Stimulated activated CD4-positive, alpha-beta T cell treated with anti-CD3 and anti-CD28 coated beads, Interleukin-4, amount 100 ng/mL, for 48 hours (primary cell): ENCODE results near the gene MEGF10.

Experiments used
- DNase-seq, 2 donors: peaks; one replicate each; pipeline ENCODE4 v3.0.0-alpha.2; 2020; ENCODE audit warnings: low read depth in 2 of 2

MEGF10 gene

GRCh38 chr5:127326431-127326830 is 35.8 kb downstream of the MEGF10 start:
- no peak for DNase-seq

GRCh38 chr5:127326976-127327755 is 36.6 kb downstream of the MEGF10 start:
- no peak for DNase-seq

DNA sequence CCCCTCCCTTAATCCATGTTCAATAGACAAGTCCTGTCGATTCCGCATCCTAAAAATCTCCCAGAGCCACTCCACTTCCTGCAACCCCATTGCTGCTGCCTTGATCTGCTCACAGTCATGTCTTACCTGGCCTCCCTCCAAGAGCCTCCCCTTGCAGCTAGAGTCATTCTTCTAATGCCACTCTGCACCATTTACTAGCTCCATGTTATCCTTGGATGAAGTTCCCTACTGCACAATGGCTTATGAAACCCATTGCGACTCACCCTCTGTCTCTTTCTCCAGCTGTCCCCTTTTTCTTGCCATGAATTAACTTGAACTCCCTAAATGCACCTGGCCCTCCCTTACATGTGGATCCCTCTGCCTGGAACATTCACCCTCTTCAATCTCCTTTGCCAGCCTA is 39.5 kb downstream of the MEGF10 start:
- no peak for DNase-seq

- no peak for DNase-seq
Measured at GRCh38 chr5:127331890-127332649, 41.5 kb downstream of the MEGF10 start.

DNA sequence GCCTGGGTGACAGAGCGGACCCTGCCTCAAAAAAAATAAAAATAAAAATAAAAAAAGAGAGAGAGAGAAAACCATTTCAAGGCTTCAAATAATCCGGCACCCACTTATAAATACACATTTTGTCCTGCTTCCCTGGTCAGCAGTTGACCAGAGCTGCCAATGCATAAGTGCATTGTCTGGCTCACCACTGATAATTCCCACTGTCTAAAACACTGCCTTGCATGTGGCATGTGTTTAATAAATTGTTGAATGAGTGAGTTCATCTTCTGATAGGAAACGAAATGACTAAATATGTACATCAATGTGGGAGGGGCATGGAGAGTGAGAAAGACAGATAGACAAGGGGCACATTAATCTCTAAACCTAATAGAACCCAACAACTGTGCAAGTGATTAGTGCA is 42.9 kb downstream of the MEGF10 start:
- no peak for DNase-seq

DNA sequence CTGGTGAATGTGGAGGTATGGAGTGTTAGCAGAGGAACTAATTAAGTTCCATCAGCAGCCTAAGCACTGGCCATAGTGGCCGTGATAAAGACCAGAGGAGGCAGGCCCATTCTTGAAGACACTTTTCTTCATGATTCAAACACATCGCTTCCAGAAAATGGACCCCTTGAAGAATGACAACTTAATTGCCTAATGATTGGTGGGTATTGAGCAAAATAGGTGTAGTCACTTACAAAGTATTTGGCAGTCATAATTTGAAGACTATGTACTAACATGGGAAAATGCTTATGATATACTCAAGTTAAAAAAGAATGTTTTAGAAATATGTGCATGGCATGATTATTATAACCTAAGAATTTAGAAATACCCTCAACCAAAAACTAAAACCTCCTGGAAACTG is 44.8 kb downstream of the MEGF10 start:
- DNase-seq = no peak

DNA sequence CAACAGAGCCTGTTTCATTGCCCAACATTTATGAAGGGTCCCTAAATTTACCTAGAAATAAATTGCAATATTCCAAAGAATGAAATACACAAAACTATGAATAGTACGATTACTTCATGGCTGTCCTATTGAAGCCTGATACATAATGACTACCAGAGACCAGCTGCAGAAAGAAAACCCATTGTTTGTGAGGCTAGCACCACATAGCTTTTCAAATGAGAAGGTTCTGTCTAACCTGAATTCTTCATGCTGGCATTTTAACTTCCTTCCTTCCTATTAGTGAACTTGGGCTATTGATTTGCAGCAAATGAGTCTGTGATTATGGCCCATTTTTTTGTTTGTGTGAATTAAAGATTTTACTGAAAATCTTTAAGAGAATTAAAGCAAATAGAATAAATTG is 47.3 kb downstream of the MEGF10 start:
- DNase-seq = no peak

GRCh38 chr5:127338501-127338900 is 47.9 kb downstream of the MEGF10 start:
- DNase-seq = no peak

GRCh38 chr5:127340606-127341005 is 50.0 kb downstream of the MEGF10 start:
- DNase-seq = no peak

DNA sequence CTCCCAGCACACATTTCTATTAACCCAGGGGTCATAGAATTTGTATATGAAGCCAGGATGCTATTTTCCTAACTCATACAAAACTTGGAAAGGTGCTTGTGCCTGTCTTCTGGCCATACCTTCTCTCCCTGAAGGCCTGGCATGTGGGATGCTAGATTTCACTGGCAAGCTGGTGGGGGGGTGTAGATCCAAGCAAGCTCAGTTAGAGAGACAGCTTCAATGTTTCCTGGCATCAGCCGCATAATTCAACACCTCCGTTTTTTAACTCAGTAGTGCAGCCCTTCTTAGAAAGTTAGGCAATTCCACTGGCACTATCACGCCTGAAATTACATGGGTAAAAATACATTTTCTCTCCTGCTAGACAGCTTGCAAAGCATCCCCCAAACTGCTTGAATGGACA is 51.8 kb downstream of the MEGF10 start:
- no peak for DNase-seq

- DNase-seq = no peak
Measured at GRCh38 chr5:127343313-127343712, 52.7 kb downstream of the MEGF10 start.

GRCh38 chr5:127343866-127344265 is 53.3 kb downstream of the MEGF10 start:
- DNase-seq = no peak

- DNase-seq = no peak
Measured at GRCh38 chr5:127344931-127345330, 54.3 kb downstream of the MEGF10 start.

GRCh38 chr5:127351418-127351817 is 60.8 kb downstream of the MEGF10 start:
- no peak for DNase-seq

DNA sequence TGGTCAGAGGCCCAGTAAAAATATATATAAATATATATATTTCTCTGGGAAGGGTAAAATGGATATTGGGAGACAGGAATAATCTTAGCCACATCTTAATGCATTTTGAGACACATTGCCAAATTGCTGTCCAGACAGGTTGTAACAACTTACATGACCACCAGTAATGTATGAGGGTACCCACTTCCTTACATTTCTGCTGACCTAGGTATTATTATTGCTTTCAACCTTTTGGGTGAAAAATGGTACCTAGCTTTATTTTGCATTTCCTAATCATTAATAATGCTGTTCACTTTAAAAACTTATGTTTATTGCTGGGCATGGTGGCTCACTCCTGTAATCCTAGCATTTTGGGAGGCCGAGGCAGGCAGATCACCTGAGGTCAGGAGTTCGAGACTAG is 61.5 kb downstream of the MEGF10 start:
- no peak for DNase-seq

DNA sequence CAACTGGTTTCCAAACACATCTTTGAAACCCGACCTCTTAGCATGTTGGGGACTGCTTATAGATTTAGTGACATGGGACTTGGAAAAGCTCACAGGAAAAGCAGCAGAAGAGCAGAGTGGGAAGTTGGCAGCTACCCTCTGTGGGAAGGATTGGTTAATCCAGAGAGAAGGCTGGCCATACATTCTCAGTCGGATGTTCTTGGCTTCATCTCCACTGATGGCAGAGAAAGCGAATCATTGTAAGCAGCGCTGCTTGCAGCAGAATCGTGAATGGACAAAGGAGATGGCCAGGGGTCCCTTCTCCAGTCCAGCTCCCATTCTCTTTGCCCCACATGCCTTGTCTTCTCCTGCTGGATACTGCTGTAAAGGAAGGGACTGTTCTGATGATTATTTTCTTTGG is 62.7 kb downstream of the MEGF10 start:
- no peak for DNase-seq

GRCh38 chr5:127353796-127354195 is 63.2 kb downstream of the MEGF10 start:
- DNase-seq = no peak

DNA sequence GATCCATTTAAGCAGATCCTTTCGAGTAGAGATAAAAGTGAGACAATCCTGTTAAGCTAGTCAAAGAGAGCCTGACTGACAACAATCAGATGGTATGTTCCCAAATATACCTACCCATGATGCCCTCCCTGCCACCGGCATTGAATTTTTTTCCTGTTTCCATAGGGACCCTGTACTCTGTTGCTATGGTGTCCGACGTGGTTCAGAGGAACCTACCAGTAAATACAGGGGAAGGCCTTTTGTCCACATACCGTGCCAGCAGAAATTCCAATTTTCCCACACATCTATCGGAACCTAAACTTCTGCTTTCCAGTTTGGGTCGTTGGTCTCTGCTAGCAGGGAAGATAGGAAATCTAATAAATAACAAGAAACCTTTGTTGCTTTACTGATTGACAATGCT is 64.7 kb downstream of the MEGF10 start:
- no peak for DNase-seq

DNA sequence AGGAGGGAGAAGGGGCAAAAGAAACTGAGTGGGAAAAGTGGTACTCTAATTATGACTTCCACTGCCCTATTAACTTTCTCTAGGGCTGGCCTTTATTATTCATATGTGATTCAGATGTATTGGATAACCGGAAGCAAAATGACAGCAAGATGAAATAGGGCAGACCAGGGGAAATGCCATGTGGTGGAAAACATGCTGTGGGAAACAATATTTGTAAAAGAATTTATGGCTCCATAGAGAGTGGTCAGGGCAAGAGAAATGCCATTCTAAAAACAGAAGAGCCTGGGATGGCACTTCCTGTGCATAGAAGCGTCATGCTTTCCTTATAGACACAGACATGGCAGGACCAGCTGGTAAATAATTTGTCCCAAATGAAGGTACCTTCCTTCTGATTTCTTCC is 67.7 kb downstream of the MEGF10 start:
- DNase-seq = no peak

- DNase-seq = no peak
Measured at GRCh38 chr5:127358740-127359139, 68.1 kb downstream of the MEGF10 start.

GRCh38 chr5:127359502-127359901 is 68.9 kb downstream of the MEGF10 start:
- no peak for DNase-seq

- no peak for DNase-seq
Measured at GRCh38 chr5:127363403-127363802, 72.8 kb downstream of the MEGF10 start.

DNA sequence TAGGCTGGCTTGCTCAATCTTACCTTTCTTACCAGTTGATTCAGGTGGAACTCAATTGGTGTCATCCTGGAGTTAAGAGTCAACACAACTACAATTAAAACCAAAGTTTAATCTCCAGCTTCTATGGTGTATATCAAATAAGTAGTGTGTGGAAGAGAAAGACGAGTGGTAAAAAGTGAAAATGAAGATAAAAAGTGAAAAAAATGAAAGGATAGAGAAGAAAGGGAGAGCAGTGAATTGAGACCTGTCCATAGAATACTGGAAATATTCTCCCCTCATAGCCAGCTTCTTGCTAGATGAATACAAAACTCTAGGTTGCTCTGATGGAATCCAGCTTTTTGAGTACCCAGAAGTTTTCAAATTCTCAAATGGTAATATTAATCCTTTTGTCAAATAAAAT is 76.4 kb downstream of the MEGF10 start:
- no peak for DNase-seq
